HG03196 (cell line): ENCODE measurements around the gene EOLA1.
A peak's percentile ranks its signal among the peaks of the same experiment; 100 is the strongest.
"Not testable (repeated sequence)": the region's sequence is repeated elsewhere in the genome, so short reads cannot be mapped to it uniquely, and the experiment has no call there.

ENCODE experiments used
- ATAC-seq: cut with Tn5 transposase; IDR thresholded peaks from one replicate; pipeline ENCODE4 v1.9.1; 2021; ENCODE audit not compliant: unreplicated experiment

Gene EOLA1

DNA sequence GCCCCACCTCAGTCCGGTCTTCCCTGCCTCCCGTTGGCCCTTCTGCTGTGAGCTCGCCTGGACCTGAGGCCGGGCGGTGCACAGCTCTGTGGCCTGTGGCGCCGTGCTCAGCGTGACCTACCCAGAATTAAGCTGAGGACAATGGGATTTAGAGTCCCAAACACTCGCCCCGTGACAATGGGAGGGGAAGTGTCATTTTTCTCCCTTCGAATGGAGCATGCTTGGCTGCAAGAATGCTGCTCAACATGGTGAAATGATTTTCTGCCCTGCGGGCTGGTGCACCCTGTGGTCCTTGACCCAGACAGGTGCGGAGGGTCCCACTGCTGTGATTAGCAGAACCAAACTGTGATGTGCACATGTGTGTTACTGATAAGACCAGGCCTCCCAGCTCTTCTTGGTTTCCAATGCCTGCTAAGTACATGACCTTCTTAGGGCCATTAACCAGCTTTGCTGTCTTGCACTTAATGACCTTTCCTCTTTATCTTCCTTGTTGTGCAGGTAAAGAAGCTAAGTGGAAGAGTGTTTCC lies 772 bp downstream of the EOLA1 start:
- ATAC-seq: no peak

DNA sequence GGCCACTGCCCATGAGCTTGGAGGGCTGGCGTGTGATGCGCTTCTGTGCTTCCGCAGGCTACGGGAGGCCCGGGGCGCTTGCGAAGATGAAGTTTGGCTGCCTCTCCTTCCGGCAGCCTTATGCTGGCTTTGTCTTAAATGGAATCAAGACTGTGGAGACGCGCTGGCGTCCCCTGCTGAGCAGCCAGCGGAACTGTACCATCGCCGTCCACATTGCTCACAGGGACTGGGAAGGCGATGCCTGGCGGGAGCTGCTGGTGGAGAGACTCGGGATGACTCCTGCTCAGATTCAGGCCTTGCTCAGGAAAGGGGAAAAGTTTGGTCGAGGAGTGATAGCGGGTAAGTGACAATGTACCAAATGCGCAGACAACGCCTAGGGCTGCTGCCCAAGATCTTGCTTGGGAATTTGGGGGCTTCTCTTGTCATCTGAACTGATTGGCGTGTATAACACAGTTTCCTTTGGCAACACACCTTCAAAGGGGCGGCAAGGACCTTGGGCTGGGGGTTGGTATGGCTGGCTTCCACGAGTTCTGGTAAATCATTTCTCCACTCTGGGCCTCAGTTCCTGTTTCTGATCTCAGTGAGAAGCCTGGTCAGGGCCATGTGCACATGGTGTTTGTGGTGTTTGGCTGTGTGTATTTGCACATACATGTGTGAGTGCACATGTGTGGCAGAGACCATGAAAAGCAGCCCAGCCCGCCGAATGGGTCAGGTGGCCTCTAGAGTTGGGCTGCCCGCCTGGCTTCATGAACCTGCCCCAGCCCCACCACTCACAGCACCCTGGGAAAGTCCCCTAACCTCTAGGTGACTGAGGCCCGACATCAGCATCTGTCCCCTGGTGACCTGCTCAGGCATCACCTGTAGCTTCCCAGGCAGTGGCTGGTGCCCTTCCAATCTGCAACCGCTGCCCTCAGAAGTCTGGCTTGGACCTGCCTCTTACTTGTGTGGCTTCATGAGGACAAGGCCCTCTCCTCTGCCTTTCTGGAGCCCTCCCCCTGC lies 5.0 kb downstream of the EOLA1 start:
- not testable (repeated sequence) for ATAC-seq

DNA sequence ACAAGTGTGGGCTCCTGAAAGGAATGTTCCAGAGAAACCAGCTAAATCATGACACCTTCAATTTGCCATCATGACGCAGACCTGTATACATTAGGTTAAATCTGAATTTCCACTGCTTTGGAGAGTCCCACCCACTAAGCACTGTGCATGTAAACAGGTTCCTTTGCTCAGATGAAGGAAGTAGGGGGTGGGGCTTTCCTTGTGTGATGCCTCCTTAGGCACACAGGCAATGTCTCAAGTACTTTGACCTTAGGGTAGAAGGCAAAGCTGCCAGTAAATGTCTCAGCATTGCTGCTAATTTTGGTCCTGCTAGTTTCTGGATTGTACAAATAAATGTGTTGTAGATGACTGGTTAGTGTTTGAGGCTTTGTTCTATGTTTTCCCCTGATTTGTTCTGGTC lies 6.2 kb downstream of the EOLA1 start:
- ATAC-seq: not testable (repeated sequence)

DNA sequence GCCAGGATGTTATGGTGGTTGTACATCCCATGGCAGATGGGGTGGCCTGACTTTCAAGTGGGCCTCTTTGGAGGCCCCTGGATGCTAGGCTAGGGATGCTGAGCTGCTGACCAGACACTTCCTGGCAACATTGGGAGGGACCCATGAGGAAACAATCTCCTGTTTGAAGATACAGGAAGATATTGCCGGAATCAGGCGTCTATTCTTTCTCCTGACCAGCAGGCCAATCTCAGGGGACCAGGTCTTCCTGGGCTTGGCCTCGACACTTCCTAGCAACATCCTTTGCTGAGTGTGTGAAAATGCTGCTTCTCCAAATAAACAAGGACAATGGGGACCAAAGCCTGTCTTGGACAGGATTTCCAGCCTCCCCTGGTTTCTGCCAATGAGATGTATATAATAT lies 7.0 kb downstream of the EOLA1 start:
- ATAC-seq: not testable (repeated sequence)

DNA sequence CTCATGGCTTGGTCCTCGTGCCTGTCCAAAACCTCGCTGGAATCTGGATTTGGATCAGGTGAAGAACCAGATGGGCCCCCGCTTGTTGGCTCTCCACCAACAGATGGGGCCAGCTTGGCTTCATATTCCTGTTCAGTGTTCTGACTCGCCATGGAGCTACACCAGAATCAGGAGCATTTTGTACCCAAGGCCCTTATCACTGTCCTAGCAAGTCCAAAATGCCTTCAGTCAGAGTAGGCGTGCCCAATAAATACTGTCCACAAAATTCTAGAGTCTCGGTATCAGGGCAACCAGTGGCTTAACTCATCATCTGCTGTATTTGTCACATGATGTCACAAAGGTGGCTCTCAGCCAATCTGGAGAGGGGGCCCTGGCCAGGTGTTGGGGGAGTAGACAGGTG lies 8.9 kb downstream of the EOLA1 start, which contains the start of gene HSFX3:
Gene HSFX3, minus strand, starts transcription at position 224 of the 400 bp plus-strand sequence. Its CDS starts 72 bp downstream, at position 152.
- not testable (repeated sequence) for ATAC-seq

DNA sequence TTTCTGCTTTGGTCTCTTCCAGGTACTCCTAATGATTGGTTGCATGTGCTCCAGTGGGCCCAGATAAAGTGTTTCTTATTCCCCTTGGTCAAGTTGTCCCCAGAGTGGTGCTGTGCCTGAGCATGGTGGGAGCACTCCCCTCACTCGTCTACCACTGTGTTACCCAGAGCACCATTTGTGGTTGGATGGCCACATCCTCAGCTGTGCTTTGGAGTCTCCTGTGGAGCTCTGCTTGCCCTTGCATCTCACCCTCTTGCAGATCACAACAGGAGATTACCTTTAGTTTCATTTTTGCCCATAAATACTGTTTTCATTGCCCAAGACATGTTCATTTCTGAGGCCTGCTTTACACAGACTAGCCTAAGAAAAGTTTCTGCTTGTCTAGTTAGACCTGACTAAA lies 9.6 kb downstream of the EOLA1 start:
- not testable (repeated sequence) for ATAC-seq

DNA sequence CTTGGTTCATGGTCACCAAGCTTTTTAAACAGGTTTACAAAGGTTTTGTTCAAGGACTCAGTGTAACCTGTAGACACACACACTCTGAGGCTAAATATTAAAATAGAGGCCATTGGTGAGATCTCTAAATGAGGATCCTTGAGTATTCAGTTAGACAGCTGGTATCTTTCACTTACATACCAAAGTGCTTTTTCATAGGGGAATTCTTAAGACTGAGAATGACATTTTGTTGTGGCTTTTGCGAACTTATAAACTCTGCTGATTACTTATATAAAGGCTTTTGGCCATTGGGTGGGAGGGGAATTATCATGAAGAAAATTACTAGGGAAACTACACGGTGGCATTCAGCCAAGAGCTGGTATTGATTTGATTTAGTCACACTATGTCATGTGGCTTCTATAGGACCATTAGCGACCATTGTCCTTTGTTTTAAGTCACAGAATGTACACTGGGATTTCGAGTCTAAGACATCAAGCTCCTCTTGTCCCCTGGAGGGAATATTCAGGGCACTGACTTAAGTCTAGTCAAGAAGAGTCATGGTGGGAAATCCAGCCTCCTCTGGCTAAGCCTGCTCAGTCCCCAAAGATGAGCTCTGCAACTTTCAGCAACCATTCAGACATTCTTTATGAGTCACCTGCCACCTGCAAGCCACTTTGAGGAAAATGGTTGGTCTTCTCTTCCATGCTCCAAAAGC lies 10.6 kb downstream of the EOLA1 start:
- ATAC-seq: not testable (repeated sequence)

DNA sequence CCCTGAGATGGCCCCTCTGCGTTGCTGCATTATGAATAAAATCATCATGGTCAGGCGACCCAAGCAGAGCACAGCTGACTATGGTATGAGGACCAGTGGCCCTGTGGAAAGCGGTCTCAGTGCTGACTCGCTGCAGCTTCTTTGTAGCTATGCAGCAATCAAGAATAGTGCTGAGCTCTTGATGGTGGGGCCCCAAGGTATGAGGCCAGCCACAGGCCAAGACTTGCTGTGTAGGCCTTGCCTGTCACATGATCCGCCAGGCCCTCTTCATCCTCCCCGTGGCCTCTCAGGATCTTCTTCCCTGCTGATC lies 11.1 kb downstream of the EOLA1 start:
- ATAC-seq: not testable (repeated sequence)

DNA sequence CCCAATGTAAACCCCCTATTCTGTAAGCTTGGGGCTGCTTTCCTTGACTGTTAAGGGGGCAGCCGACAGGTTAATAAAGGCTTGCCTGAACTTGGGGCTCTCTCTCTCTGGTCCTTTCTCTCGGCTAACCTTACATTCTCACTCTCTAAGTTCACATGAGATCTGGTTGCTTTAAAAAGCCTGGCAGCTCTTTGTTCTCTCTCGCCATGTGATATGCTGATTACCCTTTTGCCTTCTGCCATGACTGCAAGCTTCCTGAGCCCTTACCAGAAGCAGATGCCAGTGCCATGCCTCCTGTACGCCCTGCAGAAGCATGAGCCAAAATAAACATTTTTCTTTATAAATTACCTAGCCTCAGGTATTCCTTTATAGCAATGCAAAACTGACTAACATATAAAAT lies 14.4 kb downstream of the EOLA1 start:
- not testable (repeated sequence) for ATAC-seq

DNA sequence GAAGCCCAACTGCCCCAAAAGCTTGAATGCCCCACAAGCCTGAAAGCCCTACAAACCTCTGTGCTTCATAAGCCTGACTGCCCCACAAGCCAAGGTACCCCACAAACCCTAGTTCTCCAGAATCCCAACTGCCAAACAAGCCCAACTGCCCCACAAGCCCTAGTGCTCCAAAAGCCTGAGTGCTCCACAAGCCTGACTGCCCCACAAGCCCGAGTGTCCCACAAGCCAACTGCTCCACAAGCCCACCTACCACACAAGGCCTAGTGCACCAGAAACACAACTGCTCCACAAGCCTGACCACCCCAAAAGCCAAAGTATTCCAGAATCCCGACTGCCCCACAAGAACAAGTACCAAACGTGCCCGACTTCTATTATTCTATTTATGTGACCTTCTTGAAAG lies 22.5 kb downstream of the EOLA1 start:
- ATAC-seq: no peak

DNA sequence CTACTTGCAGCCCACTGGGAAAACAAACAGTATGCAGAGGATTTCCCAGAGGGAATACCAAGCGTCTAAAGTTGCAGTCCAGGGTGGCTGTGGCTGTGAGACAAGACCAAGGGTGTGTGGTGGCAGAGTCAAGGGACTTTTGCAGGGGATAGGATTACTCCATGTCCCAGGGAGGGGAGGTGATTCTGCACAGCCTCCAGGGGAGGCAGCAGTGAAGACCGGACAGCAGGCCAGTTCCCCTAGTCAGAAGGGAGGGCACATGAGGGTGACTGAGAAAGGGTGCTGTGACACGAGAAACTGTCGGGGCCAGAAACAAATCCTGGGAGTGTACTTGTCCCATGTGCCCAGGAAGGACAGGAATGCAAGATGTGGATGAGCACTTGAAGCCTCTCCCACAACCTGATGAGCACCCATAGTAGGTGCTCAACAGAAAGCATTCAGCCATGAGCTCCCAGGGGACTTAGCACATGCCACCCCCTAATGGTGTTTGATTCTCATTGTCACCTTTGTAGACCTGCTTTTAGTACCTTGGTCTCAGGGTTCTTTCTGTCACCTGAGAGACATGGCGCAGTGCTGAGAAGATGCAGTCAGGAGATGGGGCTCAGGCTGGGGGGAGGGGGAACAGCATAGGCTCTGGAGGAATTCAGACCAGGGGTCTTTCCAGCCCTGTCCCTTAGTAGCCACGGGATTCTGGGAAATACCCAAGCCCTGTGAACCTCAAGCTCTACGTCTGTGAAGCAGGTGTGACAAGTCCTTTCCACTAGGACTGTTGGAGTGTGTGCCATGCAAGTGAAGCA lies 27.0 kb downstream of the EOLA1 start:
- ATAC-seq: no peak

DNA sequence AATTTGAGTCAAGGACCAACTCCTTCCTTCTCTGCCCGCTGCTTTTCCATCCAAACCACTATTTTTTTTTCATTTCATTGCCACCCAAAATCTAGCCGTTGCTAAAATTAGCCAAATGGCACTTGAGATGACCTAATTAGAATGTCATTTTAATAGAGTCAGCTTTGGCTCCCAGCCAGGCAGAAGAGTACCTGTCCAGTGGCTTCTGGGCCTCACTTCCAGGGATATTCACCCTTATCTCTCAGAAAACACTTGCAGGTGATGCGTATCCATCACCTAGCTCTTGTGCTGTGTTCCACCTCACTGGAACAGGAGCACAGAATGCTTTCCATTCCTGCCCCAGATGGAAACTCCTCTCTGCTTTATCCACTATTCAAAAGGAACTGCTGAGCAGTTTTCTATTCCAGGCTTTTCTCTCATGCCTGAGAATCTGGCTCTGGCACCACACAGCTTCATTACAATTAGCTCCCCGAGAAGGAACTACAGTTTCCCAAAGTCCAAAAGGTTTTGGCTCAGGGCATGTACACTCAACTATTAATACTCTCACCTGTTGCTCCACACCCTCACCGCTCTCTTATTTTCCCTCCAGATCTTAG lies 28.0 kb downstream of the EOLA1 start:
- no peak for ATAC-seq

DNA sequence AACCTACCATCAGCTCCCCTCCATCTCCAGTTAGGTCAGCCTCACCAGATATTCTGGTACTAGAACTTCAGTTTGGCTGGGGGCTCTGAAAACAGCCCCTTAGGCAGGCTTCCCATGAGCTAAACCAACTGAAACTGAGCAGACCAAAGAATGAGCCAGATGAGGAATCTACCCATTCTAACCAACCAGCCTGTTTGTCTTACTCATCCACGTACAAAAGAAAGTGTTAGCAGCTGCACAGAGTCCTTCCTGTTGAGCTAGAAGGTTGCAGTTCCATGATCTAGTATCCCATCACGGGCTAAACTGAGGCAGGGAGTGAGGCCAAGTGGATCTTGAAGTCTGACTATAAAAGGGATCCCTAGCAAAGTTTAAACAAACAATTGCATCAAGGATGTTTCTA lies 29.0 kb downstream of the EOLA1 start:
- no peak for ATAC-seq

DNA sequence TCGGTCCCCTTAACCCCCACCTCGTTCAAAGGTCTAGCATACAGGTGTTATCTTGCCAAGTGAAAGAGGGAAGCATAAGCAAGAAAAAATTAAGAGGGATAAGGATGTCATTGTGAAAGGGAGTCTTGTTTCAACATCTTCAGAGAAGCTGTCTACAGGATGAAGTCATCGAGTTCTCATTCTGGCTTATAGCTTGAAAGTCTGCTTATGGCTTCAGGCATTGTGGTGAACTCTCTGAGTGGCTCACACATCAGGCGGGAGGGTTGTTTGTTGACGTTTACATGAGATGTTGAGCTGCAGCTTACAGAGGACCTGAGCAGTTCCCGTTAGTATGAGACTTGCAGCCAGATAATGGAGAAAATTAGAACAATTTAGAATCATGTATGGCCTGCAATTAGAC lies 29.9 kb downstream of the EOLA1 start:
- no peak for ATAC-seq

DNA sequence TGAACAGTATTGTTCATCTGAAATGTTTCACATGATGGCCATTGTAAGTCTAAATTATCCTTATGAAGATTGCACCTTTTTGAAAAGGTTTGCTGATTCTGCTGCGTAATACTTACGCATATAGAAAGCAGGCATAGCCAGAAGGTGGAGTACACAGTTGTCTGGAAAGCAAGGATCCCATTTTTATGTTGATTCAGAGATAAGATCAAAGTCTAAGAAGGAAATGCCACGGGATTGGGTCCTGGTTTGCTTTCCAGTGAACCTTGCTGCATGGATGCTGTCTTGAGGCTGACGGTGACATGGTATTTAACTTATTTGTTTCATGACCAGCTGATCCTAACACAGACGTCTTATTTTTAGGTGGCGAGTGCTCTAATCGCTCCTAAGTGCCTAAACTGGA lies 31.0 kb downstream of the EOLA1 start:
- no peak for ATAC-seq

DNA sequence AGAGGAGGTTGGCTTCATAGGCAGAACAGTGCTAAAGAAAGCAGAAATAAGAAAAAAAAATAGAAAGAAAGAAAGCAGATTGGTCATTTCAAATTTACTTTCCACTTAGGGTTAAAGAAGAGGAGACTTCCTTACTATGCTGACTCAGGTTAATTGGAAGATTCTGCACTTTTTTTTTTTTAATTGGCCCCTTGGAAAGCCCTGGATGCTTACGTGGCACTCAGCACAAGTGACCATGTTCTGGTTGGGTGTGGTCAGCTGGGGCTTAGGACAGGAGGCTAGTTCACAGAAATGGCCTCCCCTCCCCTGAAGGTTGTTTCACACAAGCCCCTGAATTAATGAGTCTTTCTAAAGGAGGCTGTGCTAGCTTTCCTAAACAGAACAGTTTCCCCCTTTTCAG lies 31.9 kb downstream of the EOLA1 start:
- ATAC-seq: no peak

DNA sequence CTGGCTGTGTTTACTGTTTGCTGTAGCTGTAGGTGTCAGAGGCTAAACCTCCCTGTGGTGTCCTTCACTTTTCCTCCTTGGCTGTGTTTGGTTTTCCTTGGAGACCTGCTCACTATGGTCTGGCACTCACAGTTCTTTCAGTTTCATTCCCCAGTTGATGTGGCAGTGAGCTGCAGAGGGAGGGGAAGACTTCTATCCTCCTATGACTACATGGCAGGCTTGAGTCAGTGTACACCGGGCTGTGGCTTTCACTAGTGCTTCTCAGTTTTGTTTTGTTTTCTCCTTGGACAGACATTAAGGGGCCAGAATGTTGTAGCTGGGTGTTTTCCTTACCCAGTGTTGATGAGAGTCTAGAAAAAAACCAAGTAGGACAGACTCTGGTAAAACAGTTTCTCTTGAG lies 32.6 kb downstream of the EOLA1 start:
- ATAC-seq: peak; percentile 100

DNA sequence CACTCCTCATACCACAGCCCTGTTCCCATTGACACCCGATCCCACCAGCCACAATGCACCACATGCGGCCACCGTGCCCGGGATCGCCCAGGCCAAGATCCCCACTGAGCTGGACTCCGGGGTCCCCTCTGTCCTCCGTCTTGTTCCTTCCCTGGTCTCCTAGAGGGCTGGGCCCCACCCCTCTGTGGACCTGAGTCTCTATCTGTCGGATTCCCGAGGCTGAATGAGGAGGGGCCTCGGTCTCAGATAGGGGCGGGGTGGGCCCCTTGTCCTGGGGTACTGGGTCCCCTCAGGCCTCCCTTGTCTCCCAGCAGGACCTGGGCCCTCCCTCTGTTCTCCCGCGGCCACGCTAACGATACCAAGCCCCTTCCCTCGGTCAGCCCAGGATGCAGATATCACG lies 44.8 kb downstream of the EOLA1 start:
- not testable (repeated sequence) for ATAC-seq

DNA sequence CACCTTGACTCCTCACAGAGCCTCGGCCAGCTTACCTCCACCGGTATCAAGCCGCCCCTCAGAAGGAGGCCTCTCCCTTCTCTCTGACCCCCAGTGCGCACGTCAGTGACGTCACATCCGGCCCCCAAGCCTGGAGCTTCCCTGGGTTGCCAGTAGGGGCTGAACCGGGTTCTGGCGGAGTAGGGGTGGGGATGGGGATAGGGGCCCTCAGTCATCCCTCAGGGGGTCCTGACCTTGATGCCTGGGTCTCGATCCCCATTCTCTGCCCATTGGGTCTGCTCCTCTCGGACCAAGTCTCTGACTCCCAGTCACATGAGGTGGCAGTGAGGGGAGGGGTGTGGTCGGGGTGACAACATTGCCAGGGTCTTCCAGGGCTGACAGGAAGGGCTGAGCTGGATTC lies 46.5 kb downstream of the EOLA1 start, which contains the start of gene MAGEA9B:
Gene MAGEA9B, minus strand, starts transcription at position 101 of the 400 bp plus-strand sequence. CDS start 4,280 bp downstream, outside the sequence.
- not testable (repeated sequence) for ATAC-seq

DNA sequence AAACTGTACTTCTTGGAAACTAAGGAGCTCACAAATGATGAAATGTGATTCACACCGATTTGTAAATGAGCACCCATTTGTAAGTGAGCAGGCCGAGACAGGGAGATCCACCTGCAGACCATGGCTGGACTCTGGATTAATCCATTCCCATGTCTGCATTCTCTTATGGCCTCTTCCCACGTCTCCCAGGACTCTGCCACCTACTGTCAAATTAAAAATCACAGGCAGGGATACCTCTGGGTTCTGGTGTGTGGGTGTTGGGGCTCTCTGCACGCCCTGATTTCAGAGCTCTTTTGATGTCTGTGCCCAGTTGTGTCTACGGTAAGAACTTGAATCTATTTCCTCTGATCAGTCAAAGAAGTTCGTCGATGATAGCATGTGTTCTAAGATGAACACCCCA lies 50.2 kb downstream of the EOLA1 start:
- not testable (repeated sequence) for ATAC-seq
